KMS-11 (cell line): ENCODE data around the gene SOX12.

Source experiments
- H2AFZ ChIP-seq: fragments of 200-600 bp; sonication (generic); 2 replicates; pipeline ENCODE4 v1.6.1; 2016; ENCODE audit warnings: antibody characterized with exemption, mixed run types, low read depth
- H3K27ac ChIP-seq: fragments of 200-600 bp; sonication (generic); 2 replicates; pipeline ENCODE4 v1.6.1; 2016; ENCODE audit warnings: mild to moderate bottlenecking, mixed run types
- H3K27me3 ChIP-seq: fragments of 200-600 bp; sonication (generic); 2 replicates; pipeline ENCODE4 v1.6.1; 2017; ENCODE audit warnings: mild to moderate bottlenecking, low read depth, mixed run types, moderate library complexity; ENCODE audit not compliant: insufficient read depth
- H3K36me3 ChIP-seq: fragments of 200-600 bp; sonication (generic); 2 replicates; pipeline ENCODE4 v1.6.1; 2017; ENCODE audit warnings: mild to moderate bottlenecking, mixed run types; ENCODE audit not compliant: insufficient read depth
- H3K4me1 ChIP-seq: fragments of 200-600 bp; sonication (generic); 2 replicates; pipeline ENCODE4 v1.6.1; 2016; ENCODE audit warnings: mild to moderate bottlenecking, low read depth, mixed run types; ENCODE audit not compliant: poor library complexity, severe bottlenecking
- H3K4me2 ChIP-seq: fragments of 200-600 bp; sonication (generic); 2 replicates; pipeline ENCODE4 v1.7.0; 2016; ENCODE audit warnings: mild to moderate bottlenecking, mixed run types
- H3K4me3 ChIP-seq: fragments of 200-600 bp; sonication (generic); IDR thresholded peaks from 2 replicates; pipeline ENCODE4 v1.6.1; 2017; ENCODE audit warnings: low read depth, low read length, mixed read lengths; ENCODE audit not compliant: insufficient read depth
- H3K79me2 ChIP-seq: fragments of 200-600 bp; sonication (generic); 2 replicates; pipeline ENCODE4 v1.6.1; 2016; ENCODE audit warnings: low read depth, mixed run types; ENCODE audit not compliant: insufficient read depth
- H3K9ac ChIP-seq: fragments of 200-600 bp; sonication (generic); 2 replicates; pipeline ENCODE4 v1.6.1; 2016; ENCODE audit warnings: mild to moderate bottlenecking, mixed run types
- H4K20me1 ChIP-seq: fragments of 200-600 bp; sonication (generic); 2 replicates; pipeline ENCODE4 v1.6.1; 2016; ENCODE audit warnings: mild to moderate bottlenecking, mixed run types; ENCODE audit not compliant: insufficient read depth
- TF ChIP-seq, protein P1 (sequence below): fragments of 200-600 bp; sonication (generic); conservative IDR thresholded peaks from 2 replicates; pipeline ENCODE4 v1.6.1; 2017; ENCODE audit warnings: low read depth, mild to moderate bottlenecking, antibody characterized with exemption, low read length, moderate library complexity, mixed read lengths

The SOX12 gene

DNA sequence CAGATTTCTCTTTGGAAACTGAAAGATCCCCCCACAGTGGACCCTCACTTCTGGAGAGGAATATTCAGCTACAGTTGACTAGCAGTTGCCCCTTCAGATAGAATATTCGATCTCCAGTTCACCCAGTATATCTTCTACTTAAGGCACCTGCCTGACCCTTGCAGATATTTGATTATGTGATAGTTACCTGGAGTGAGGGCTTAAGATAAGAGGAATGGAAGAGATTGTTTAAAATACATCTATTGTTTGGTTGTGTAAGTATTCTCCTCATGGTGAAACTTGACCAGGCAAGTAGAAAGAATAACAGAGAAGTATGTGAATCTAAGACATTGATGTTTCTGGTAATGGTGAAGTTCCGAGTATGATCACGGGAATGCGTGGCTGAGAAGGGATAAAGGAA, 29.5 kb upstream of the SOX12 start:
- Histone ChIP-seq H3K27me3 (no peaks in the 10 kb centered on the region), H3K4me2 (no peak overlapping the region), H2AFZ (no peak overlapping the region), H3K79me2 (peaks cover 36% of the 10 kb centered on the region), H4K20me1 (0 out of 2 replicates have a peak, but pooled peaks cover 8% of the 10 kb centered on the region), H3K27ac (no peak overlapping the region), H3K4me1 (peaks cover 23% of the 10 kb centered on the region), H3K36me3 (no peaks in the 10 kb centered on the region), H3K4me3 (no peak overlapping the region), H3K9ac (no peak overlapping the region)
- TF ChIP-seq, protein P1, sequence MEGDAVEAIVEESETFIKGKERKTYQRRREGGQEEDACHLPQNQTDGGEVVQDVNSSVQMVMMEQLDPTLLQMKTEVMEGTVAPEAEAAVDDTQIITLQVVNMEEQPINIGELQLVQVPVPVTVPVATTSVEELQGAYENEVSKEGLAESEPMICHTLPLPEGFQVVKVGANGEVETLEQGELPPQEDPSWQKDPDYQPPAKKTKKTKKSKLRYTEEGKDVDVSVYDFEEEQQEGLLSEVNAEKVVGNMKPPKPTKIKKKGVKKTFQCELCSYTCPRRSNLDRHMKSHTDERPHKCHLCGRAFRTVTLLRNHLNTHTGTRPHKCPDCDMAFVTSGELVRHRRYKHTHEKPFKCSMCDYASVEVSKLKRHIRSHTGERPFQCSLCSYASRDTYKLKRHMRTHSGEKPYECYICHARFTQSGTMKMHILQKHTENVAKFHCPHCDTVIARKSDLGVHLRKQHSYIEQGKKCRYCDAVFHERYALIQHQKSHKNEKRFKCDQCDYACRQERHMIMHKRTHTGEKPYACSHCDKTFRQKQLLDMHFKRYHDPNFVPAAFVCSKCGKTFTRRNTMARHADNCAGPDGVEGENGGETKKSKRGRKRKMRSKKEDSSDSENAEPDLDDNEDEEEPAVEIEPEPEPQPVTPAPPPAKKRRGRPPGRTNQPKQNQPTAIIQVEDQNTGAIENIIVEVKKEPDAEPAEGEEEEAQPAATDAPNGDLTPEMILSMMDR = no peak

DNA sequence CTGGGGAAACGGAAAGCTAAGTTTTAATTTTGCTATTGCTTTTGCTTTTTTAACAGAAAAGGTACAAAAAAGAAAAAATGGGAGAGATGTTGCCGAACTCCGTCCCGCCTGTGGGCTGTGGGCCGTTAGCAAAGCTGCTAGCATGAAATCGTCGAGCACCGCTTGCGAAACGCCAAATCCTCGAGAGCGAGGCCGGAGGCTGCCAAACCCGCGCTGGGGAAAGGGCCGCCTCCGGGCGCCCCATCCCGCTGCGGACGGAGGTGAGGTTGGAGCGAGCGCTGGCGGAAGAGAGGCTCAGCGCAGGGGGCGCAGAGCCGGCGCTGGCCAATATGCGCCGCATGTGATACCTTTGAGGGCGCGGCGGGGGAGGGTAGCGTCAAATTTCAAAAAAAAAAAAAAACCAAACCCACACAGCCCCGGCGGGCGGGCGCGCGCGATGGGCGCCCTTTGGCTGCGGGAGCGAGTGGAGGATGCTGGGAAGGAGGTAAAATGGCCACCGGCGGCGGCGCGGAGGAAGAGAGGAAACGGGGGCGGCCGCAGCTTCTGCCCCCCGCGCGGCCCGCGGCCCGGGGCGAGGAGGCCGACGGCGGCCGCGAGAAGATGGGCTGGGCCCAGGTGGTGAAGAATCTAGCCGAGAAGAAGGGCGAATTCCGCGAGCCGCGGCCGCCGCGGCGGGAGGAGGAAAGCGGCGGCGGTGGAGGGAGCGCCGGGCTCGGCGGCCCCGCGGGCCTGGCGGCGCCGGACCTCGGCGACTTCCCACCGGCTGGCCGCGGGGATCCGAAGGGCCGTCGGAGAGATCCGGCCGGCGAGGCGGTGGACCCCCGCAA, 28.0 kb upstream of the SOX12 start, which contains the start of gene ZCCHC3:
Gene ZCCHC3 (plus strand): TSS at position 473 of the 827 bp plus-strand sequence. CDS start 17 bp downstream, at position 490.
- TF ChIP-seq, protein P1 = no peak; the same call in 1 of the 2 replicates
- Histone ChIP-seq H2AFZ (peak within 1 kb of the TSS; percentile 69), H3K27me3 (no peaks in the 10 kb centered on the region), H3K4me1 (peaks cover 23% of the 10 kb centered on the region), H4K20me1 (0 out of 2 replicates have a peak, but pooled peaks cover 8% of the 10 kb centered on the region), H3K27ac (peak within 1 kb of the TSS; percentile 93), H3K36me3 (no peaks in the 10 kb centered on the region), H3K4me2 (peak within 1 kb of the TSS; percentile 91), H3K4me3 (no peak within 1 kb of the TSS), H3K9ac (peak within 1 kb of the TSS; percentile 97), H3K79me2 (peaks cover 36% of the 10 kb centered on the region)

DNA sequence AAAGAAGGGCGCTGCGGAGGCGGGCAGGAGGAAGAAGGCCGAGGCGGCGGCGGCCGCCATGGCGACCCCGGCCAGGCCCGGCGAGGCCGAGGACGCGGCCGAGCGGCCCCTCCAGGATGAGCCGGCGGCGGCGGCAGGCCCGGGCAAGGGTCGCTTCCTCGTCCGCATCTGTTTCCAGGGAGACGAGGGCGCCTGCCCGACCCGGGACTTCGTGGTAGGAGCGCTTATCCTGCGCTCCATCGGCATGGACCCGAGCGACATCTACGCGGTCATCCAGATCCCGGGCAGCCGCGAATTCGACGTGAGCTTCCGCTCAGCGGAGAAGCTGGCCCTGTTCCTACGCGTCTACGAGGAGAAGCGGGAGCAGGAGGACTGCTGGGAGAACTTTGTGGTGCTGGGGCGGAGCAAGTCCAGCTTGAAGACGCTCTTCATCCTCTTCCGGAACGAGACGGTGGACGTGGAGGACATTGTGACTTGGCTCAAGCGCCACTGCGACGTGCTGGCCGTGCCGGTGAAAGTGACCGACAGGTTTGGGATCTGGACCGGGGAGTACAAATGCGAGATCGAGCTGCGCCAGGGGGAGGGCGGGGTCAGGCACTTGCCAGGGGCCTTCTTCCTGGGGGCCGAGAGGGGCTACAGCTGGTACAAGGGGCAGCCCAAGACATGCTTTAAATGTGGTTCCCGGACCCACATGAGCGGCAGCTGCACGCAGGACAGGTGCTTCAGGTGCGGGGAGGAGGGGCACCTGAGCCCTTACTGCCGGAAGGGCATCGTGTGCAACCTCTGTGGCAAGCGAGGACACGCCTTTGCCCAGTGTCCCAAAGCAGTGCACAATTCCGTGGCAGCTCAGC, 27.2 kb upstream of the SOX12 start:
- H4K20me1 ChIP-seq = 0 out of 2 replicates have a peak, but pooled peaks cover 8% of the 10 kb centered on the region
- no peak overlapping the region for H3K4me3 ChIP-seq
- H3K27me3 ChIP-seq = no peaks in the 10 kb centered on the region
- H3K27ac ChIP-seq = peak overlapping the region; percentile 93
- peak overlapping the region; percentile 69 for H2AFZ ChIP-seq
- no peaks in the 10 kb centered on the region for H3K36me3 ChIP-seq
- peak overlapping the region; percentile 97 for H3K9ac ChIP-seq
- H3K4me1 ChIP-seq = peaks cover 24% of the 10 kb centered on the region
- TF ChIP-seq, protein P1 = no peak
- H3K4me2 ChIP-seq = peak overlapping the region; percentile 91
- H3K79me2 ChIP-seq = peaks cover 36% of the 10 kb centered on the region

DNA sequence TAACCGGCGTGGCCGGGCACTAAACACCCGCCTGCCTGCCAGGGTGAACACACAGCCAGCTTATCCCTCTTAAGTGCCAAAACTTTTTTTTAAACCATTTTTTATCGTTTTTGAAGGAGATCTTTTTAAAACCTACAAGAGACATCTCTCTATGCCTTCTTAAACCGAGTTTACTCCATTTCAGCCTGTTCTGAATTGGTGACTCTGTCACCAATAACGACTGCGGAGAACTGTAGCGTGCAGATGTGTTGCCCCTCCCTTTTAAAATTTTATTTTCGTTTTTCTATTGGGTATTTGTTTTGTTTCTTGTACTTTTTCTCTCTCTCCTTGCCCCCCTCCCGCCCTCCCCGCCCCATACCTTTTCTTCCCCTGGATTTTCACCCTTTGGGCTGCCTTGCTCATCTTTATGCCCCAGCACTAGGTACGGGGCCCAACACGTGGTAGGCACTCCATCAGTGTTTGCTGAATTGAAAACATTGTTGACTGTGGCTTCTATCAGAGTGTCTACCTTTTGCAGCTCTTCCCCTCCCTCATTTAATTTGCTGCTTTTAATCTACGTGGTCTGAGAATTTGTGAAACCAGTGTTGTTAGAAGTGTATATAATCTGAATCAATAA, 26.5 kb upstream of the SOX12 start:
- Histone ChIP-seq H3K4me3 (no peak overlapping the region), H3K27ac (peak overlapping the region; percentile 93; the same call in 1 of the 2 replicates), H2AFZ (no peak overlapping the region), H3K27me3 (no peaks in the 10 kb centered on the region), H3K9ac (peak overlapping the region; percentile 97; the same call in 1 of the 2 replicates), H3K4me1 (peaks cover 24% of the 10 kb centered on the region), H3K4me2 (peak overlapping the region; percentile 91), H3K36me3 (no peaks in the 10 kb centered on the region), H3K79me2 (peaks cover 36% of the 10 kb centered on the region), H4K20me1 (0 out of 2 replicates have a peak, but pooled peaks cover 8% of the 10 kb centered on the region)
- TF ChIP-seq, protein P1 = no peak
